HEK293 (cell line): Measurements from ENCODE around the gene OLIG1.

ENCODE experiments used
- CTCF ChIA-PET: fragments of 350-600 bp; formaldehyde crosslinking; extraction: SDS; loops from one replicate; lab custom pipeline; 2021; ENCODE audit warnings: antibody characterized with exemption; lab: Yijun Ruan, JAX
- POLR2A ChIA-PET: fragments of 300-600 bp; formaldehyde crosslinking; extraction: SDS; loops from one replicate; lab custom pipeline; 2020; ENCODE audit warnings: antibody characterized with exemption, inconsistent platforms; lab: Yijun Ruan, JAX
- H3K27ac ChIP-seq: fragments of 200-500 bp; sonication (Bioruptor generic); 2 replicates; pipeline ENCODE4 v1.5.1; 2014; ENCODE audit warnings: low read depth, low read length, control low read depth, inconsistent platforms; ENCODE audit errors: extremely low read depth
- H3K36me3 ChIP-seq, 2 experiments: fragments of 200-500 bp in 1 of 2; sonication (Bioruptor generic) in 1 of 2; 1 replicate in 1 of 2; 2 replicates in 1 of 2; pipeline ENCODE4 v1.5.1; 2014 to 2017; ENCODE audit warnings: inconsistent platforms in 2 of 2, low read length in 2 of 2; ENCODE audit not compliant: control insufficient read depth in 2 of 2, insufficient read depth in 1 of 2
- H3K4me1 ChIP-seq: fragments of 200-500 bp; sonication (Bioruptor generic); 2 replicates; pipeline ENCODE4 v1.5.1; 2014; ENCODE audit warnings: mild to moderate bottlenecking, low read length, inconsistent platforms; ENCODE audit not compliant: control insufficient read depth, insufficient read depth
- H3K4me3 ChIP-seq: 2 replicates; pipeline ENCODE4 v1.5.1; 2011; ENCODE audit warnings: low read depth, mild to moderate bottlenecking, control low read depth, low read length, moderate library complexity
- H3K9me3 ChIP-seq: fragments of 200-500 bp; sonication (Bioruptor generic); 2 replicates; pipeline ENCODE4 v1.5.1; 2014; ENCODE audit warnings: low read depth, low read length, inconsistent platforms; ENCODE audit not compliant: control insufficient read depth, insufficient read depth
- KLF10 ChIP-seq: fragments of 450-650 bp; IDR thresholded peaks from 2 replicates; pipeline ENCODE4 v1.5.1; 2018; ENCODE audit warnings: missing biosample characterization, mild to moderate bottlenecking, missing genetic modification characterization
- KLF8 ChIP-seq: fragments of 450-650 bp; formaldehyde crosslinking; IDR thresholded peaks from 2 replicates; pipeline ENCODE4 v1.5.1; 2016; ENCODE audit warnings: missing biosample characterization, missing genetic modification characterization
- SCRT2 ChIP-seq: fragments of 450-650 bp; formaldehyde crosslinking; IDR thresholded peaks from 2 replicates; pipeline ENCODE4 v1.5.1; 2016; ENCODE audit warnings: missing biosample characterization, missing genetic modification characterization
- ZNF335 ChIP-seq: fragments of 450-650 bp; formaldehyde crosslinking; conservative IDR thresholded peaks from 2 replicates; pipeline ENCODE4 v1.5.1; 2016; ENCODE audit warnings: missing biosample characterization, missing genetic modification characterization
- ZNF776 ChIP-seq: fragments of 450-650 bp; formaldehyde crosslinking; IDR thresholded peaks from 2 replicates; pipeline ENCODE4 v1.5.0; 2017; ENCODE audit warnings: missing biosample characterization, missing genetic modification characterization, borderline replicate concordance
- ZNF843 ChIP-seq: fragments of 450-650 bp; formaldehyde crosslinking; IDR thresholded peaks from 2 replicates; pipeline ENCODE4 v1.5.1; 2016; ENCODE audit warnings: missing biosample characterization, missing genetic modification characterization
- TF ChIP-seq, protein P1 (sequence below): fragments of 450-650 bp; formaldehyde crosslinking; IDR thresholded peaks from 2 replicates; pipeline ENCODE4 v1.5.1; 2016; ENCODE audit warnings: missing biosample characterization, missing genetic modification characterization
- TF ChIP-seq, protein P2 (sequence below): fragments of 450-650 bp; formaldehyde crosslinking; IDR thresholded peaks from 2 replicates; pipeline ENCODE4 v1.5.1; 2017; ENCODE audit warnings: missing biosample characterization, missing genetic modification characterization
- TF ChIP-seq, protein P3 (sequence below): fragments of 450-650 bp; formaldehyde crosslinking; IDR thresholded peaks from 2 replicates; pipeline ENCODE4 v1.5.1; 2016; ENCODE audit warnings: missing biosample characterization, missing genetic modification characterization, borderline replicate concordance
- TF ChIP-seq, protein P4 (sequence below): fragments of 450-650 bp; formaldehyde crosslinking; IDR thresholded peaks from 2 replicates; pipeline ENCODE4 v1.5.1; 2016; ENCODE audit warnings: missing biosample characterization, missing genetic modification characterization
- TF ChIP-seq, protein P5 (sequence below): fragments of 450-650 bp; formaldehyde crosslinking; optimal IDR thresholded peaks from 2 replicates; pipeline ENCODE3; 2016; ENCODE audit warnings: missing biosample characterization, mild to moderate bottlenecking, missing genetic modification characterization
- TF ChIP-seq, protein P6 (sequence below): fragments of 450-650 bp; formaldehyde crosslinking; IDR thresholded peaks from 2 replicates; pipeline ENCODE4 v1.5.1; 2017; ENCODE audit warnings: missing biosample characterization, missing genetic modification characterization
- TF ChIP-seq, protein P7 (sequence below): fragments of 450-650 bp; formaldehyde crosslinking; IDR thresholded peaks from 2 replicates; pipeline ENCODE4 v1.5.1; 2016; ENCODE audit warnings: missing biosample characterization, missing genetic modification characterization

Gene OLIG1

DNA sequence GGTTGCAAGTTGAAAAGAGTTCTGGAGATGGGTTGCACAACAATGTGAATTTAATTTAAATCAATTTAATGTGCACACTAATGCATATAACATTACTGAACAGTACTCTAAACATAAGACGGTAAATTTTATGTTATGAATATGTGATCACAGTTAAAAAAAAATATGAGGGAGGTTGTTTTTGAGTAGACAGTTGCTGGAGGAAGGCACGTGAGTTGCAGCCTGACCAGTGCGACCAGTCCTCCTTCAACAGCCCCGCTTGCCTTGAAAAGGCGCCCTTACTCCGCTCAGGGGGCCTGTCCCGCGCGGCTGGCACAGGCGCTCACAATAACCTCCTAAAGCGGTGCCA is 322 bp upstream of the OLIG1 start (continued):
- TF ChIP-seq, protein P1, sequence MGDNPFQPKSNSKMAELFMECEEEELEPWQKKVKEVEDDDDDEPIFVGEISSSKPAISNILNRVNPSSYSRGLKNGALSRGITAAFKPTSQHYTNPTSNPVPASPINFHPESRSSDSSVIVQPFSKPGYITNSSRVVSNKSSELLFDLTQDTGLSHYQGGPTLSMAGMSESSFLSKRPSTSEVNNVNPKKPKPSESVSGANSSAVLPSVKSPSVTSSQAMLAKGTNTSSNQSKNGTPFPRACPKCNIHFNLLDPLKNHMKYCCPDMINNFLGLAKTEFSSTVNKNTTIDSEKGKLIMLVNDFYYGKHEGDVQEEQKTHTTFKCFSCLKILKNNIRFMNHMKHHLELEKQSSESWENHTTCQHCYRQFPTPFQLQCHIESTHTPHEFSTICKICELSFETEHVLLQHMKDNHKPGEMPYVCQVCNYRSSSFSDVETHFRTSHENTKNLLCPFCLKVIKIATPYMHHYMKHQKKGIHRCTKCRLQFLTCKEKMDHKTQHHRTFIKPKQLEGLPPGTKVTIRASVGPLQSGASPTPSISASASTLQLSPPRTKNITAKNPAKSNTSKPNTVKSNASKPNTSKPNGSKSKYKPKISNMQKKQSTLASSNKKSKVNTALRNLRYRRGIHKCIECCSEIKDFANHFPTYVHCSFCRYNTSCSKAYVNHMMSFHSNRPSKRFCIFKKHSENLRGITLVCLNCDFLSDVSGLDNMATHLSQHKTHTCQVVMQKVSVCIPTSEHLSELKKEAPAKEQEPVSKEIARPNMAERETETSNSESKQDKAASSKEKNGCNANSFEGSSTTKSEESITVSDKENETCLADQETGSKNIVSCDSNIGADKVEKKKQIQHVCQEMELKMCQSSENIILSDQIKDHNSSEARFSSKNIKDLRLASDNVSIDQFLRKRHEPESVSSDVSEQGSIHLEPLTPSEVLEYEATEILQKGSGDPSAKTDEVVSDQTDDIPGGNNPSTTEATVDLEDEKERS (tag by site-specific recombination): no peak
- TF ChIP-seq, protein P2, sequence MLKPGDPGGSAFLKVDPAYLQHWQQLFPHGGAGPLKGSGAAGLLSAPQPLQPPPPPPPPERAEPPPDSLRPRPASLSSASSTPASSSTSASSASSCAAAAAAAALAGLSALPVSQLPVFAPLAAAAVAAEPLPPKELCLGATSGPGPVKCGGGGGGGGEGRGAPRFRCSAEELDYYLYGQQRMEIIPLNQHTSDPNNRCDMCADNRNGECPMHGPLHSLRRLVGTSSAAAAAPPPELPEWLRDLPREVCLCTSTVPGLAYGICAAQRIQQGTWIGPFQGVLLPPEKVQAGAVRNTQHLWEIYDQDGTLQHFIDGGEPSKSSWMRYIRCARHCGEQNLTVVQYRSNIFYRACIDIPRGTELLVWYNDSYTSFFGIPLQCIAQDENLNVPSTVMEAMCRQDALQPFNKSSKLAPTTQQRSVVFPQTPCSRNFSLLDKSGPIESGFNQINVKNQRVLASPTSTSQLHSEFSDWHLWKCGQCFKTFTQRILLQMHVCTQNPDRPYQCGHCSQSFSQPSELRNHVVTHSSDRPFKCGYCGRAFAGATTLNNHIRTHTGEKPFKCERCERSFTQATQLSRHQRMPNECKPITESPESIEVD (tag by site-specific recombination): no peak
- peak; percentile 94 for TF ChIP-seq ZNF335 (tag by site-specific recombination)

DNA sequence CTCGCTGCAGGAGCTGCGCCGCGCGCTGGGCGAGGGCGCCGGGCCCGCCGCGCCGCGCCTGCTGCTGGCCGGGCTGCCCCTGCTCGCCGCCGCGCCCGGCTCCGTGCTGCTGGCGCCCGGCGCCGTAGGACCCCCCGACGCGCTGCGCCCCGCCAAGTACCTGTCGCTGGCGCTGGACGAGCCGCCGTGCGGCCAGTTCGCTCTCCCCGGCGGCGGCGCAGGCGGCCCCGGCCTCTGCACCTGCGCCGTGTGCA is 730 bp downstream of the OLIG1 start:
- peak overlapping the region; percentile 17; the same call in 1 of the 2 replicates for H3K27ac ChIP-seq
- POLR2A ChIA-PET: interaction anchor here (0.6 to 1.0 kb wide), 3 partner anchors 10 to 45 kb away, joined by 4 read pairs; partner anchors contain the start of gene OLIG2
- CTCF ChIA-PET: interaction anchor here (0.5 kb wide), 1 partner anchor 44 kb away, joined by 3 read pairs; no protein-coding TSS in a partner anchor
- H3K9me3 ChIP-seq: no peaks in the 10 kb centered on the region
- peaks cover 4% of the 10 kb centered on the region; the same call in 1 of the 2 replicates for H3K4me1 ChIP-seq
- peak overlapping the region; percentile 49 for H3K4me3 ChIP-seq
- H3K36me3 ChIP-seq: no peaks in the 10 kb centered on the region
- TF ChIP-seq, protein P3, sequence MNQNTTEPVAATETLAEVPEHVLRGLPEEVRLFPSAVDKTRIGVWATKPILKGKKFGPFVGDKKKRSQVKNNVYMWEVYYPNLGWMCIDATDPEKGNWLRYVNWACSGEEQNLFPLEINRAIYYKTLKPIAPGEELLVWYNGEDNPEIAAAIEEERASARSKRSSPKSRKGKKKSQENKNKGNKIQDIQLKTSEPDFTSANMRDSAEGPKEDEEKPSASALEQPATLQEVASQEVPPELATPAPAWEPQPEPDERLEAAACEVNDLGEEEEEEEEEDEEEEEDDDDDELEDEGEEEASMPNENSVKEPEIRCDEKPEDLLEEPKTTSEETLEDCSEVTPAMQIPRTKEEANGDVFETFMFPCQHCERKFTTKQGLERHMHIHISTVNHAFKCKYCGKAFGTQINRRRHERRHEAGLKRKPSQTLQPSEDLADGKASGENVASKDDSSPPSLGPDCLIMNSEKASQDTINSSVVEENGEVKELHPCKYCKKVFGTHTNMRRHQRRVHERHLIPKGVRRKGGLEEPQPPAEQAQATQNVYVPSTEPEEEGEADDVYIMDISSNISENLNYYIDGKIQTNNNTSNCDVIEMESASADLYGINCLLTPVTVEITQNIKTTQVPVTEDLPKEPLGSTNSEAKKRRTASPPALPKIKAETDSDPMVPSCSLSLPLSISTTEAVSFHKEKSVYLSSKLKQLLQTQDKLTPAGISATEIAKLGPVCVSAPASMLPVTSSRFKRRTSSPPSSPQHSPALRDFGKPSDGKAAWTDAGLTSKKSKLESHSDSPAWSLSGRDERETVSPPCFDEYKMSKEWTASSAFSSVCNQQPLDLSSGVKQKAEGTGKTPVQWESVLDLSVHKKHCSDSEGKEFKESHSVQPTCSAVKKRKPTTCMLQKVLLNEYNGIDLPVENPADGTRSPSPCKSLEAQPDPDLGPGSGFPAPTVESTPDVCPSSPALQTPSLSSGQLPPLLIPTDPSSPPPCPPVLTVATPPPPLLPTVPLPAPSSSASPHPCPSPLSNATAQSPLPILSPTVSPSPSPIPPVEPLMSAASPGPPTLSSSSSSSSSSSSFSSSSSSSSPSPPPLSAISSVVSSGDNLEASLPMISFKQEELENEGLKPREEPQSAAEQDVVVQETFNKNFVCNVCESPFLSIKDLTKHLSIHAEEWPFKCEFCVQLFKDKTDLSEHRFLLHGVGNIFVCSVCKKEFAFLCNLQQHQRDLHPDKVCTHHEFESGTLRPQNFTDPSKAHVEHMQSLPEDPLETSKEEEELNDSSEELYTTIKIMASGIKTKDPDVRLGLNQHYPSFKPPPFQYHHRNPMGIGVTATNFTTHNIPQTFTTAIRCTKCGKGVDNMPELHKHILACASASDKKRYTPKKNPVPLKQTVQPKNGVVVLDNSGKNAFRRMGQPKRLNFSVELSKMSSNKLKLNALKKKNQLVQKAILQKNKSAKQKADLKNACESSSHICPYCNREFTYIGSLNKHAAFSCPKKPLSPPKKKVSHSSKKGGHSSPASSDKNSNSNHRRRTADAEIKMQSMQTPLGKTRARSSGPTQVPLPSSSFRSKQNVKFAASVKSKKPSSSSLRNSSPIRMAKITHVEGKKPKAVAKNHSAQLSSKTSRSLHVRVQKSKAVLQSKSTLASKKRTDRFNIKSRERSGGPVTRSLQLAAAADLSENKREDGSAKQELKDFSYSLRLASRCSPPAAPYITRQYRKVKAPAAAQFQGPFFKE (tag by site-specific recombination): no peak
- TF ChIP-seq ZNF776 (tag by site-specific recombination): no peak
- TF ChIP-seq, protein P4, sequence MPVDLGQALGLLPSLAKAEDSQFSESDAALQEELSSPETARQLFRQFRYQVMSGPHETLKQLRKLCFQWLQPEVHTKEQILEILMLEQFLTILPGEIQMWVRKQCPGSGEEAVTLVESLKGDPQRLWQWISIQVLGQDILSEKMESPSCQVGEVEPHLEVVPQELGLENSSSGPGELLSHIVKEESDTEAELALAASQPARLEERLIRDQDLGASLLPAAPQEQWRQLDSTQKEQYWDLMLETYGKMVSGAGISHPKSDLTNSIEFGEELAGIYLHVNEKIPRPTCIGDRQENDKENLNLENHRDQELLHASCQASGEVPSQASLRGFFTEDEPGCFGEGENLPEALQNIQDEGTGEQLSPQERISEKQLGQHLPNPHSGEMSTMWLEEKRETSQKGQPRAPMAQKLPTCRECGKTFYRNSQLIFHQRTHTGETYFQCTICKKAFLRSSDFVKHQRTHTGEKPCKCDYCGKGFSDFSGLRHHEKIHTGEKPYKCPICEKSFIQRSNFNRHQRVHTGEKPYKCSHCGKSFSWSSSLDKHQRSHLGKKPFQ (tag by site-specific recombination): no peak
- TF ChIP-seq, protein P5, sequence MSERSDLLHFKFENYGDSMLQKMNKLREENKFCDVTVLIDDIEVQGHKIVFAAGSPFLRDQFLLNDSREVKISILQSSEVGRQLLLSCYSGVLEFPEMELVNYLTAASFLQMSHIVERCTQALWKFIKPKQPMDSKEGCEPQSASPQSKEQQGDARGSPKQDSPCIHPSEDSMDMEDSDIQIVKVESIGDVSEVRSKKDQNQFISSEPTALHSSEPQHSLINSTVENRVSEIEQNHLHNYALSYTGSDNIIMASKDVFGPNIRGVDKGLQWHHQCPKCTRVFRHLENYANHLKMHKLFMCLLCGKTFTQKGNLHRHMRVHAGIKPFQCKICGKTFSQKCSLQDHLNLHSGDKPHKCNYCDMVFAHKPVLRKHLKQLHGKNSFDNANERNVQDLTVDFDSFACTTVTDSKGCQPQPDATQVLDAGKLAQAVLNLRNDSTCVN (tag by site-specific recombination): no peak
- TF ChIP-seq, protein P6, sequence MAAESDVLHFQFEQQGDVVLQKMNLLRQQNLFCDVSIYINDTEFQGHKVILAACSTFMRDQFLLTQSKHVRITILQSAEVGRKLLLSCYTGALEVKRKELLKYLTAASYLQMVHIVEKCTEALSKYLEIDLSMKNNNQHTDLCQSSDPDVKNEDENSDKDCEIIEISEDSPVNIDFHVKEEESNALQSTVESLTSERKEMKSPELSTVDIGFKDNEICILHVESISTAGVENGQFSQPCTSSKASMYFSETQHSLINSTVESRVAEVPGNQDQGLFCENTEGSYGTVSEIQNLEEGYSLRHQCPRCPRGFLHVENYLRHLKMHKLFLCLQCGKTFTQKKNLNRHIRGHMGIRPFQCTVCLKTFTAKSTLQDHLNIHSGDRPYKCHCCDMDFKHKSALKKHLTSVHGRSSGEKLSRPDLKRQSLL (tag by site-specific recombination): no peak
- no peak for TF ChIP-seq KLF8 (tag by site-specific recombination)
- no peak for TF ChIP-seq SCRT2 (tag by site-specific recombination)
- TF ChIP-seq, protein P7, sequence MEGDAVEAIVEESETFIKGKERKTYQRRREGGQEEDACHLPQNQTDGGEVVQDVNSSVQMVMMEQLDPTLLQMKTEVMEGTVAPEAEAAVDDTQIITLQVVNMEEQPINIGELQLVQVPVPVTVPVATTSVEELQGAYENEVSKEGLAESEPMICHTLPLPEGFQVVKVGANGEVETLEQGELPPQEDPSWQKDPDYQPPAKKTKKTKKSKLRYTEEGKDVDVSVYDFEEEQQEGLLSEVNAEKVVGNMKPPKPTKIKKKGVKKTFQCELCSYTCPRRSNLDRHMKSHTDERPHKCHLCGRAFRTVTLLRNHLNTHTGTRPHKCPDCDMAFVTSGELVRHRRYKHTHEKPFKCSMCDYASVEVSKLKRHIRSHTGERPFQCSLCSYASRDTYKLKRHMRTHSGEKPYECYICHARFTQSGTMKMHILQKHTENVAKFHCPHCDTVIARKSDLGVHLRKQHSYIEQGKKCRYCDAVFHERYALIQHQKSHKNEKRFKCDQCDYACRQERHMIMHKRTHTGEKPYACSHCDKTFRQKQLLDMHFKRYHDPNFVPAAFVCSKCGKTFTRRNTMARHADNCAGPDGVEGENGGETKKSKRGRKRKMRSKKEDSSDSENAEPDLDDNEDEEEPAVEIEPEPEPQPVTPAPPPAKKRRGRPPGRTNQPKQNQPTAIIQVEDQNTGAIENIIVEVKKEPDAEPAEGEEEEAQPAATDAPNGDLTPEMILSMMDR (tag by site-specific recombination): no peak
- no peak for TF ChIP-seq KLF10 (tag by site-specific recombination)
- no peak for TF ChIP-seq ZNF843 (tag by site-specific recombination)
